GM21825 (cell line): ENCODE data around the gene LMX1B.
"Not testable (repeated sequence)": the region's sequence is repeated elsewhere in the genome, so short reads cannot be mapped to it uniquely, and the experiment has no call there.

Source experiments
- ATAC-seq: cut with Tn5 transposase; IDR thresholded peaks from one replicate; pipeline ENCODE4 v1.9.1; 2021; ENCODE audit warnings: mild to moderate bottlenecking, moderate library complexity; ENCODE audit not compliant: unreplicated experiment

The LMX1B gene

GRCh38 chr9:126652140-126652582 lies 38.4 kb downstream of the LMX1B start:
- no peak for ATAC-seq

DNA sequence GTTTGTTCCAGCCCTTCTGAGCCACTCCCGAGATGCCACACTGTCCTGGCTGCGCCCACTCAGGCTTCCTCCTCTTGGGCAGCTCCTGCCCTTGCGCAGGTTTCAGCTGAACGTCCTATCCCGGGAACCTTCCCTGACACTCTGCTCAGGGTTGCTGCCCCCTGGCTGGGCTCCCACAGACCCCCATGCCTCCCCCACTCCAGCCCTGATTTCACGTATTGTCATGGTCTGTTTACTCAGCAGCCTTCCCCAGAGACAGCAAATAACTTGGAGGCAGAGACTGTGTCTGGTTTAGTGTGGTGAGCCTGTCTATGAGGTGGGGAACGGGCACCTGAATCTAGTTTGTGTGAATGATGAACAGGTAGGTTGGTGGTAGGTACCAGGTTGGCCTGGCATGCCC lies 40.4 kb downstream of the LMX1B start:
- no peak for ATAC-seq

DNA sequence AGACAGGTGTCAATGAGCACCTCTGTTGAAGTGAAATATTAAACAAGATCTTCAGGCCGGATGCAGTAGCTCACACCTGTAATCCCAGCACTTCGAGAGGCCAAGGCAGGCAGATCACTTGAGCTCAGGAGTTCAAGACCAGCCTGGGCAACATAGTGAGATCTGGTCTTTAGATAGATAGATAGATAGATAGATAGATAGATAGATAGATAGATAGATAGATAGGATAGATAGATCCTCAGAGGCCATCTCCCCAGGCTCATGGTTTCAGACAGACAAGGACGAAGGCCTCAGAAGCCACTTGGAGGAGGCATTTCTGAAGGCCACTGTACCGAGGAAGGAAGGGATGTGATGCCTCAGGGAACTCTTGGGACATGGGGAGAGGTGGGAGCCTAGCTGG lies 42.5 kb downstream of the LMX1B start:
- not testable (repeated sequence) for ATAC-seq

- ATAC-seq = no peak
These were observed 44.6 kb downstream of the LMX1B start for GRCh38 chr9:126658201-126658825.

GRCh38 chr9:126658956-126659555 lies 45.3 kb downstream of the LMX1B start:
- ATAC-seq = no peak

GRCh38 chr9:126661122-126661520 lies 47.4 kb downstream of the LMX1B start:
- no peak for ATAC-seq

GRCh38 chr9:126661521-126662251 lies 48.0 kb downstream of the LMX1B start:
- ATAC-seq = no peak

GRCh38 chr9:126663661-126664072 lies 49.9 kb downstream of the LMX1B start:
- no peak for ATAC-seq

DNA sequence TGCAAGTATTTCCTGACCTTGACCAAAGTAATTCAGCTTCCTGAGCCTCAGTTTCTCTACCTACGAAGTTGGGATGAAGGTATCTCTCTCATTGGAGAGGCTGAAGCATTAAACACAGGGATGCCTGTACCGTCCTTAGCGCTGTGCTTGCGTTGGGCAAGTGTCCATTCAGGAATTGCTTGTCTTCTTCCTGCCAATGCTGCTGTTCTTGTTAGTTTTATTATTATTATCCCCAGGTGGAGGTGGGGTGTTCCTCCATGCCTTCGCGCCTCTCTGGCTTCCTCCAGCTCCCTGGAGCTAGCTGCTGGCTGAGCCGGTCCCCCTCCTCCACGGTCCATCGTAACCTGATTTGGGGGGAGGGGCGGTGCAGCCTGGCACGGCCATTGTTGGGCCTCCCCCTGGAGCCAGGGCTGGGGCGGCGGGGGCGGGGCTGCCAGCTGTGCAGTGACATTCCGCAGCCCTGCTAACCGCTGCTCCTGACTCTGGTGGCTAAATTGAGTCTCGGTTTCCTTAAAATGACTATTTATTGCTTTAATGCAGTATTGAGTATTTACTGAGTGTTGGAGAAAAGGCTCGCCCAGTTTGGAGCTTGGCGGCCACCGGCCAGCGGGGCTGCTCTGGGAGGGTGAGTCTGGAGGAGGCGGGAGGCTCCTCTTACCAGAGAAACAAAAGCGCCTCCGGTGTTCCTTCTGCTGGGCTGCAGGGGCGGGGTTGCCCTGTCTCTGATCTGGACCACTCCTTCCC lies 51.3 kb downstream of the LMX1B start:
- ATAC-seq = no peak

DNA sequence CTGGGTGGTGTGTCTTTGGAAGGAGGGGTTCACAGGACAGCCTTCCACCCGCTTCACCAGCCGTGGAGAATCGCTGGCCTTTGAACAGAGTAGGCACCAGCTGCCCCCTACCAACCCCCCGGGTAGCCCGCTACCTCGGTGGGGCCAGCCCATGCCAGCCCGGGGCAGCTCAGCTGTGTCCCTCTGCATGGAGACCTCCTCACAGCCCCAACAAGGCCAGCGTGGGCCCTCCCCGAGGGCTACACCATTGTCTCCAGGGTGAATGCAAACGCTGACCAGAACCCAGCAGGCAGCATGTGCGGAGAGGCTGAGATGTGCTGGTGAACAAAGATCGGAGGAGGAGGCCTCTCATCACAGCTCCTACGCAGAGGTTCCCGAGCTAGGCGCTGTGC lies 51.9 kb downstream of the LMX1B start:
- no peak for ATAC-seq

DNA sequence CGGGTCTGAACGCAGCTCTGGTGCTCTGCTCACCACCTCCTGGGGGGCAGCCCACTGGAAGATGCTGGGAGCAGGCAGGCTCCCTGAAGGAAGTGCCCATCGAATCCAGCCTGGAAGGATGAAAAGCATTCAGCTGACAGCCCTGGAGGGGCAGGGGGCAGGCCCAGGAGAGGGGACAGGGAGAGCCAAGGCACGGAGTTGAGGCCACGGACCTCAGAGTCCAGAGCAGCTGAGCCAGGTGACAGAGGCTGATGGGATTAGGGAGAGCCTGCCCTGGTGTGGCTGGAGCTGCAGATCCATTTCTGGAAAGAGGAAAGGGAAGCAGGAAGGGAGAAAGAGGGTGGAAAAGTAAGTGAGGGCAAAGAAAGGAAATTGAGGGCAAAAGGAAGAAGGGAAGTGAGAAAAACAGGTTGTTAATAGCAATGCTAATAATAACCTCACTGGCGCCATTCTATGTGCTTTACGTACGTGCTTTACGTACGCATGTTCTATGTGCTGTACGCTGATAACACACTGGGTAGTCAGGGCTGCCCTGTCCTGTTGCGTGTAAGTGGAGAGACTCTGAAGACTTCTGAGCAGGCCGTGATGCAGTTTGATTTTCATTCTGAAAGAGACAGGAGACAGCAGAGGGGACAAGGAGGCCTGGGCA lies 52.6 kb downstream of the LMX1B start:
- no peak for ATAC-seq

DNA sequence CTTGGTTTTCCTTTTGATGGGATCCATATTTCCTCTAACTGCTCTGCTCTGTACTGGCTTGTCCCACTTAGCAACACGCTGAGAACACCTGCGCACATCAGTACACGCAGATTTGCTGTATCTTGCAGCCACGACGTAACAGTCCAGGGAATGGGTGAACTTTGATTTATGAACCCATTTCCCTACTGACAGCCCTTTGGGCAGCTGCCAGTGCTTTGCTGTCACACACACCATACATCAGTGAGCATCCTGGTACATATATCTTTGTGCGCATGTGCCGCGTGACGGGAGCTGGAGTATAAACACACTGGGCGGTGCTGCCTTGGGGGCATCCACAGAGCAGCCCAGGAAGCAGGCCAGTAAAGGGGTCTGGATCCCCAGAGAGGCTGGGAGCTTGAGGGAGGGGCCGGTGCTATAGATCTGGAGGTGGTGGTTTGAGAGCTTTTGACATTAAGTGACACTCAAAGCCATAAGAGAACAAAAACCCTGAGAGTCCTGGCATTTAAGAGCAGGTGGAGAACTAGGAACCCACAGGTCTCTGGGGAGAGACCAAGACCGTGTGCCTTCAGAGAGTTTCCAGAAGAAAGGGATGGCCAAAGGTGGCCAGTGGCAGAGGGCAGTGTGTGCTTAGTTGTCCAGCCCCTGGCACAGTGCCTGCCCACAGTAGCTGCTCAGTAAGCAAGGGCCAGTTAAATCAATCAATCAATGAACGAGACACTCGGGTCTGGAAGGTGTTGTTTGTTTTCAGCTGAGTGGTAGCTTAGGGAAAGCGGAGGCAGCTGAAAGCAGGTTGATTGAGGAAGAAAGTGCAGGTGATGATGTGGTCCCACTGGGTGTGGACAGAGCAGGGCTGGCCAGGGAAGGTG lies 53.7 kb downstream of the LMX1B start:
- ATAC-seq = no peak

DNA sequence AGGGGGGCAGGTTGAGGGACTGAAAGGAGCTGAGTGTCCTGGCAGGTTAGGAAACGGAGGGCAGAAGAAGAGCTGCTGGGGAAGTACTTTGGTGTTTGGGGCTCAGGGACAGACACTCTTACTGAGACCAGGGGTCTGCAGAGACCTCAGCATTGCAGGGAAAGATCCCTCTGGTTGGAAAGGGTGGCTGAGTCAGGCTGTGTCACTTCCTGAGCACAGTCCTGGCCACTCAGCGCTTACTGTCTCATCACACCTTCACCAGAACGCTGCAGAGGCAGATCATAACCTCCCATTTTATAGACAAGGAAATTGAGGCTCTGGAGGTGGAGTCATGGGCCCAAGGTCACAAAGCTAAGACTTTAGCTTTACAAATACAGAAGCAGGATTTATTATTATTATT lies 54.3 kb downstream of the LMX1B start:
- no peak for ATAC-seq

GRCh38 chr9:126669108-126669507 lies 55.4 kb downstream of the LMX1B start:
- ATAC-seq = no peak

DNA sequence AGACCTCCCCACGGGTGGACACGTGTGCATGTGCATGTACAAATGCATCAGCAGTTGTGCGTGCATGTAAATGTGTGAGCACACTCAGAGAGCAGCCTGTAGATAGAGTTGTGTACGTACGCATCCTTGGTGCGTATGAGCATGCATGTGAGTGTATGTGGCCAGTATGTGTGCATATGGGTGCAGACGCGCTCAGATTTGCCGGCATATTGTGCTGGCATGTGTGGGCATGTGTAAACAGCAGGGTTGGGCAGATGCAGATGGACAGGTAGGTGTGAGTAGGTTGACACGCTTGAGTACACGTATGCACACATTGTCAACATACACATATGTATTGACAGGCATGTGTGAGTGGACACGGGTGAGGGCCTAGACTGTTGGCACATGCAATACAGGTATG lies 56.5 kb downstream of the LMX1B start:
- no peak for ATAC-seq

DNA sequence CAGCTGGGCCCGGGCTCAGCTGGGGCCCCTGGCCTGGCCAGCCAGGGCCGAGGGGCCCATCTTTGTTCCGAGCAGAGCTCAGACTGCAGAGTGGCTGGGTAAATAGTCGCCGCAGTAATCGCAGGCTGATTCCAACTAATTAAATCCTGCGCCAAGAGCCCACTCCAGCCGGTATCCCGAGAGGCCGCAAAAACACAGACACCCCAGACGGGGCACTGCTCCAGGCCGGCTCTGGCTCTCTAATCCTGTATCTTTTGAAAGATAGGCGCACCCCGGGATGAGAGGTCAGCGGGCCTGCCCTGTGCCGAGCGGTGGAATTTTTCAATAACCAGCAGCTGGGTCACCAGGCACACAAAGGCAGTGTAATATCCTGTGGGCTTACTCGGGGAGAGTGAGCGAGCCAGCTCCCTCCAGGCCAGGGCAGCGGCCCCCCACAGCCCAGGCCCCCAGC lies 57.7 kb downstream of the LMX1B start:
- ATAC-seq = no peak

DNA sequence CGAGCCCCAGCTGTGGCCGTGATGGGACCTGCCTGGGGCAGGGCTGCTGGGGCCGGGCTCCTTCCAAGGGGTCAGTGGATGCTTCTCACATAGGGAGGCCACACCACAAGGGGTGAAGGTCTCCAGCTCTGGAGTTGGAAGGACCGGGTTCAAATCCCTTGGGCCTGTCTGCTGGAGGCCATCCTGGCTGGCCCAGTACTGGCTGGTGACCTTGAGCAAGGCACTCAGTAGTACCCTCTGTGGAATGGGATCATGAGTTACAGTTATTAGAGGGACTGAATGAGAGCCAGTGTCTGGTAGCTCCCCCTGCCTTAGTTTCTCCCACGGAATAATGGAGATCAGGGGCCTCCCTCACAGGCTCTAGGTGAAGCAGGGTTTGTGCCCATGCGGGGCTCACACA lies 58.3 kb downstream of the LMX1B start:
- ATAC-seq = no peak

DNA sequence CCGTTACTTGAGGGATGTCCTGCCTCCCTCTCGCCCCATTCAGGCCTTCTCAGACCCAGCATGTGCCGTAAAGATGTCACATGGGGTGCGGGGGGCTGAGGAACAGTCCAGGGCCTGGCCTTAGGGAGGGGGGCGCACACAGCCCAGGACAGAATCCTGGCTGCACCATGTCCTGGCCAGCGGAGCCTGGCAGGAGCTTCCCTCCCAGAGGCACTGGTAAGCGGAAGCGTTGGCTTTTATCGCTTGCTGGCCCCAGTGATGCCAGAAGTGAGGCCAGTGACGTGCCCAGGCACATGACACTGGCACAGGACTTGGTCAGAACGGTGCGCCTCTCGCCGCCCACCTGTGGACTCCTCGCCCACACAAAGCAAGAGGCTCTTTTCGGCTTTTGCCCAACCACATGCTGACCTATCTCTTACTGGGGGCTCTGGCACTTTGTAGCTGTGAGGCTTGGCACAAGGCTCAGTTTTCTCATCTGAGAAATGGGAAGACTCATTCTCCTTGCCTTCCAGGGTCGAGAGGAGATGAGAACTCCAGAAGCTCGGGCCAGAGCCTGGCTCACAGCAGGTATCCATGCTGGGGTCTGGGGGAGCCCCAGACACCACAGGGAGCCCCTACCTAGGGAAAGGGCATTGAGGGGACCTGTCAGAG lies 59.0 kb downstream of the LMX1B start:
- ATAC-seq = no peak

- no peak for ATAC-seq
These were observed 60.1 kb downstream of the LMX1B start for GRCh38 chr9:126673689-126674364.
